HG03558 (cell line): ENCODE measurements around the gene AMBRA1.
A peak's percentile ranks its signal among the peaks of the same experiment; 100 is the strongest.

Experiments used
- ATAC-seq: cut with Tn5 transposase; IDR thresholded peaks from one replicate; pipeline ENCODE4 v1.9.1; 2021; ENCODE audit warnings: moderate number of reproducible peaks; ENCODE audit not compliant: unreplicated experiment; ENCODE audit errors: extremely low read depth

The AMBRA1 gene

GRCh38 chr11:46593550-46594373 is at the start of gene AMBRA1:
TSS of gene AMBRA1 (minus strand) at chr11:46594023. CDS start at chr11:46548380, 45,643 bp downstream.
- ATAC-seq: peak; percentile 43

DNA sequence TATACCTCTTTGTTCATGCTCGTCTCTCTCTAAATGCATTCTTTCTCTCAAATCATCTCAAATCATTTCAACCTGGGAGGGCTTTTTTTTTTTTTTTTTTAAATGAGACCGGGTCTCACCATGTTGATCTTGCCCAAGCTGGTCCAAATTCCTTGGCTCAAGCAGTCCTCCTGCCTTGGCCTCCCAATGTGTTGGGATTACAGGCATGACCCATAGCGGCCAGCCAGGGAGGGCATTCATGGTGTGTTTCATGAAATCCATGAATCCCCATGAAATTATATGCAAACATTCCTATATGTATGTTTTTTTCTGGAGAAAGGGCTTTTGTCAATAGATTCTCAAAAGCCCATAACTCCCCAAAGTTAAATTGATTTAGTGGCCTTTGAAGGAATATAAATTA is 49.7 kb upstream of the AMBRA1 start:
- ATAC-seq: no peak

DNA sequence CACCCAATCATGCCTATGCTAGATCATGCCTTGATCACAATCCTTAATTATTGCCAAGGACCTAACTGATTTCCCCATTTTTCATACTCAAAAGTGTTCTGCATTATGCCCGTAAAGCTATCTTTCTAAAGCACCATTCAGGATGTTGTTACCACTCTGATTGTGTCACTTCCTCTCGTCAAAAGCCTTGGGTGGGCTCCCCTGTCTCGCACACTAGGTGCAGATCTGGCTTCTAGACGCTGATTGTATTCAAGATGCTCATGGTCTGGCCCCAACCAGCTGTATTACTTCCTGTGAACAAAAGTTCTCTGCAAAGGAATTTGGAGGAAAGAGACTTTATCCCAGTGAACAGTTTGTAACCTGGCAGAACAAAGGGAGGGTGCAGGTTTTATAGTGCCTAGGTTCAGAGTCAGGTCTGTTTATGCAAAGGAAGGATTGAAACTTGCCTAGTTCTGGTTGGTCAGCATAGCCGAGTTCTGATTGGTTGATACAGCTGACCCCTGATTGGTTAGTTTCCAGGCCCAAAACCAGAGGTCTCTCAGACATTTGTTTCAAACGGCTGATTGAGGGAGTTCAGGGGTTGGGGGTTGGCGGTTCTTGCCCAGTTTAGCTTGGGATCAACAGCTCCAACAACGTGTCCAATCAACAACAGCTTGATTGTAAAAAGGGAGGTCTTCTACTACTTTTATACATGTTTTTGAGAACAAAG is 49.0 kb upstream of the AMBRA1 start:
- ATAC-seq: no peak

GRCh38 chr11:46641639-46642038 is 47.8 kb upstream of the AMBRA1 start:
- ATAC-seq: no peak

GRCh38 chr11:46640036-46640788 is 46.4 kb upstream of the AMBRA1 start:
- no peak for ATAC-seq

- no peak for ATAC-seq
These were observed 45.5 kb upstream of the AMBRA1 start for GRCh38 chr11:46639197-46639839.

- no peak for ATAC-seq
These were observed 43.7 kb upstream of the AMBRA1 start for GRCh38 chr11:46637546-46637945.

DNA sequence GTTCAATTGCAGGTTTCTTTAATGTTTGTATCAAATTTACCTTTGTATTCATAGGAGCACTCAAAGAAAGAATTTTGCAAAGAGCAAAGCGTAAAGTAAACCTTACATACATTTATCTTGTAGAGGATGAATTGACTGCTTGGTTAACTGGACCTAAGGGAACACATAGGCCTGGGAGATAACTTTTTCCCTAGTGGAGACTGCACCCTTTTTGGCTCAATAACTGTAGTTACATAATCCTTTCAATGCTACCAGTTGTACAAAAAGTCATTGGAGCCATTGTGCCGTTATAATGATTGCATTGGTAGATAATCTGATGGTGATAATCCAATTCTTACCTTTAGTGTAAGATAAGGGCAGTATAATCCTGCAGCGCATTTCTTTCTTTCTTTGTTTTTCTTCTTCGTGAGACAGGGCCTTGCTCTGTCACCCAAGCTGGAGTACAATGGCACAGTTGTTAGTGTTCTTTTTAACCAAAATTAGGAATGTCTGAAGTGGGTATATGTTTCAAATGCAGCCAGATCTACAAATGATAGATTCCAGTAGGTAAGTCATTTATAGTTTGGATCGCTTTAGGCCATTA is 41.8 kb upstream of the AMBRA1 start:
- no peak for ATAC-seq

DNA sequence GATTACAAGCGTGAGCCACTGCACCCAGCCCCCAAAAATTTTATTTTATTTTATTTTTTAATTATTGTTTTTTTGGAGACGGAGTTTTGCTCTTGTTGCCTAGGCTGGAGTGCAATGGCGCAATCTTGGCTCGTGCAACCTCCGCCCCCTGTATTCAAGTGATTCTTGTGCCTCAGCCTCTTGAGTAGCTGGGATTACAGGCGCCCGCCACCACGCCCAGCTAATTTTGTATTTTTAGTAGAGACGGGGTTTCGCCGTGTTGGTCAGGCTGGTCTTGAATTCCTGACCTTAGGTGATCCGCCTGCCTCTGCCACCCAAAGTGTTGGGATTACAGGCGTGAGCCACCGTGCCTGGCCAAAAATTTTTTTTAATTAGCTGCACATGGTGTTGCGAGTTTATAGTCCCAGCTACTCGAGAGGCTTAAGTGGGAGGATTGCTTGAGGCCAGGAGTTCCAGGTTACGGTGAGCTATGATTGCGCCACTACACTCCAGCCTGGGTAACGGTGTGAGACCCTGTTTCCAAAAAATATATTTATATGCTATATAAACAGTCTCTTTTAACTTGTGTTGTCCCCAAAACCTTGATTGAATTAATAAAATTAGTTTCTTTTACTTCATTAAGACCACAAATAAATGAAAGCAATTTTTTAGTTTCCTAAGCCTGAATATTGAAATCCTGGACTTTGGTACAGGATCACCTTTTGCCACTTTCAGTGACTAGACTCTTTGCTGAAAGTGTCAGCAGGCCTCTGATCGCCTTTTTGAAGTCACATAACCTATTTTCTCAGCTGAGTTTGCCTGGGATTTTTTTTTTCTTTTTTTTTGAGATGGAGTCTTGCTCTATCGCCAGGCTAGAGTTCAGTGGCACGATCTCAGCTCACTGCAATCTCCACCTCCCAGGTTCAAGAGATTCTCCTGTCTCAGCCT is 39.7 kb upstream of the AMBRA1 start:
- no peak for ATAC-seq

- no peak for ATAC-seq
These were observed 38.7 kb upstream of the AMBRA1 start for GRCh38 chr11:46632502-46632901.

- ATAC-seq: no peak
These were observed 37.9 kb upstream of the AMBRA1 start for GRCh38 chr11:46631676-46632075.

GRCh38 chr11:46630237-46630636 is 36.4 kb upstream of the AMBRA1 start:
- ATAC-seq: no peak

- no peak for ATAC-seq
These were observed 35.1 kb upstream of the AMBRA1 start for GRCh38 chr11:46628961-46629360.

GRCh38 chr11:46625406-46625805 is 31.6 kb upstream of the AMBRA1 start:
- ATAC-seq: no peak

GRCh38 chr11:46618837-46619236 is 25.0 kb upstream of the AMBRA1 start:
- ATAC-seq: no peak

DNA sequence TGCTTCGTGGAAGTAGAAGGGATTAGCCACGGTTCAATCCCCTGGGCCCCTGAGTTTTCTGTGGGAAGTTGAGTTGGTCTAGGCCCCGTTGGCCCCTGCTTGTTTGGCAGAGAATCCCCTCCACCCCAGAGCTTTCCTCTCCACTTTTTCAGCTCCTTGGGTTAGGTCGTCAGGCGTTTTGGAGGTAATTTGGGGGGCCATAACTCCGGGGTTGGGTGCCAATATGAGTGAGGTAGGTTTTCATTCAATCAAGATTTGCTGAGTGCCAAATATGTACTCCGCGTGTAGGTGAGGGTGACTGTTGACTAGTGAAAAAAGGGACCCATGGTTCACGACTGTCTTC is 24.1 kb upstream of the AMBRA1 start:
- ATAC-seq: no peak

DNA sequence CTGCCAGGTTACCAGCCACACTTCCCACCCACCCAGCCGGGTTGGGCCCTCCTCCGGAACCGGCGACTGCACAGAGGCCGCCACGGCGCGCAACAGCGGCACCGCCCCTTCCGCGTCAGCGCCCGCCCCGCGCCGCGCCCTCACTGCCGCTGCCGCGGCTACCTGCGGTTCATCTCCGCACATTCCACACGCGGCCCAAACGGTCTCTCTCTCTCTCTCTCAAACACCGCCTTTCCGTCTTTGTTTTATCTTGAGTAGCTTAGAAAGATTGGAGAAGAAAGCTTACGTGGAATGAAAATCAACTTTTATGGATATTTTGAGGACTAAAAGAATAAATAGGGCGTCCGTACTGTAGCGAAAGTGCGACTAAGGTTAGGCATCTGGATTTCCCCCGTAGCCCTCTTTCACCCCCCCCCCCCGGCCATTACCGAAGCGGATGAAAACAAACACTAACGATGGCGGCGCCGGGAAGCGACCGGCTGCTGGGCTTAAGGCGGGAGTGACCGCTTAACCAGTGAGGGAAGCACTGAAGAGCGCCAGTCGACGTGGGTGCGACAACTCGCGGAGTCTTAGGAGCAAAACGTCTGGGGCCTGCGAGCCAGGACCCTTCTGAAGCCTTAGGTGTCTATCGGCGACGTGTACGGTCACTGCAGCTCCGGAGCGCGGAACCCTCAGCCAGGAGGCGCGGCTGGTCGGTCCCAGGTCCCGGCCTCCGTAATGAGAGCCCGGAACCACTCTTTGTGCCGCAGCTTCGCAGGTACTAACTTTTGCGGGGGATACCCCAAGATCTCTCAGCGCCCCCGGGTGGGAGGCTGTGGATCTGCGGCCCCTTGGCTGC is 23.5 kb upstream of the AMBRA1 start, which contains the start of the genes ATG13 and HARBI1:
ATG13 (plus strand) TSS at position 420 of the 838 bp plus-strand sequence. CDS start 26,739 bp downstream, outside the sequence.
HARBI1 (minus strand) TSS at position 94 of the 838 bp plus-strand sequence. CDS start 990 bp downstream, outside the sequence.
- ATAC-seq: peak; percentile 81

DNA sequence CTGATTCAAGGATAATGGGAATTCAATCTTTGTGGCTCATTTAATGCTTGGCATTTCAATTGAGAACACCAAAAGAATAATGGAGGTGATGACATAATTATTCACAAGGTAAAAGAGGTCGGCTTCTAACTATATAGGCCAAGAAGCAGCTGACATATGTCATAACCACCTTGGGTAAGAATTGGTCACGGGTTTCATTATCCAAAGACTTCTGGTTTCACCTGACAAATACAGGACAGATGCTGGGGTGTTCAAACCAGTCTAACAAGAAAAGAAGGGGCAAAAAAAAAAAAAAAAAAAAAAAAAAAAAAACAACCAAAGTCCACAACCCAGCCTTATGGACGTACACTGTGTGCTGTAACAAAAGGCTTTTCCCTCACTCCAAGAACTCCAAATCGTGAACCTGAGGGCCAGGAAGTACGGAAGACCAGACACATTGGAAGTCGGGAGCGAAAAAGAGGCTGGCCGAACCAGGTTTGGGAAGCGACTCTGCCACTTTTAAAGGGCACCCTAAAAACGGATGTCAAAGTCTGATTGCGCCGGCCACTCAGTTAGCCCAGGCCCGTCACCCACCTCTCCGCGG is 22.8 kb upstream of the AMBRA1 start:
- ATAC-seq: no peak
